SU-DHL-6 (cell line): ENCODE results near the gene CTNS.
A peak's percentile ranks its signal among the peaks of the same experiment; 100 is the strongest.

Experiments used
- H2AFZ ChIP-seq: fragments of 200-600 bp; sonication (generic); 2 replicates; pipeline ENCODE4 v1.6.1; 2014; ENCODE audit warnings: low read depth, mild to moderate bottlenecking, moderate library complexity, mixed read lengths, antibody characterized with exemption, low read length; ENCODE audit not compliant: severe bottlenecking
- H3F3A ChIP-seq: fragments of 200-600 bp; shearing (Covaris generic); 2 replicates; pipeline ENCODE4 v1.6.0; 2016; ENCODE audit warnings: antibody characterized with exemption, mild to moderate bottlenecking; ENCODE audit not compliant: insufficient read depth
- H3K27ac ChIP-seq: fragments of 200-600 bp; sonication (generic); 2 replicates; pipeline ENCODE4 v1.5.1; 2016; ENCODE audit warnings: low read depth, mild to moderate bottlenecking, low read length, moderate library complexity, mixed read lengths
- H3K27me3 ChIP-seq: fragments of 200-600 bp; sonication (generic), shearing (Covaris generic); 2 replicates; pipeline ENCODE4 v1.6.0; 2014; ENCODE audit warnings: mild to moderate bottlenecking, low read length
- H3K36me3 ChIP-seq: fragments of 200-600 bp; sonication (generic); 2 replicates; pipeline ENCODE4 v1.6.1; 2014; ENCODE audit warnings: mild to moderate bottlenecking, low read length, mixed read lengths
- H3K4me2 ChIP-seq: fragments of 300-600, 200-600 bp; shearing (Covaris generic), sonication (generic); 2 replicates; pipeline ENCODE4 v1.6.0; 2014; ENCODE audit warnings: low read length, low read depth, mild to moderate bottlenecking; ENCODE audit not compliant: poor library complexity, severe bottlenecking
- H3K4me3 ChIP-seq: fragments of 200-600 bp; sonication (generic); 2 replicates; pipeline ENCODE4 v1.5.1; 2014; ENCODE audit warnings: antibody characterized with exemption, low read length, mild to moderate bottlenecking, mixed read lengths; ENCODE audit not compliant: insufficient read depth, poor library complexity, severe bottlenecking
- H3K79me2 ChIP-seq: fragments of 200-600 bp; sonication (generic); 2 replicates; pipeline ENCODE4 v1.6.1; 2014; ENCODE audit warnings: mild to moderate bottlenecking, low read length, moderate library complexity; ENCODE audit not compliant: insufficient read depth
- H3K9ac ChIP-seq: fragments of 200-600 bp; sonication (generic); 2 replicates; pipeline ENCODE4 v1.7.0; 2014; ENCODE audit warnings: mild to moderate bottlenecking, low read length
- H3K9me2 ChIP-seq: fragments of 200-600 bp; sonication (generic); replicated peaks from 2 replicates; pipeline ENCODE4 v1.6.1; 2014; ENCODE audit warnings: low read length; ENCODE audit not compliant: insufficient read depth
- H3K9me3 ChIP-seq: fragments of 200-600 bp; sonication (generic); 2 replicates; pipeline ENCODE4 v1.6.1; 2014; ENCODE audit warnings: low read length, mixed read lengths; ENCODE audit not compliant: insufficient read depth
- H4K20me1 ChIP-seq: fragments of 200-600 bp; sonication (generic); 2 replicates; pipeline ENCODE4 v1.6.1; 2014; ENCODE audit warnings: low read depth, mild to moderate bottlenecking, antibody characterized with exemption, low read length, moderate library complexity, mixed read lengths
- CTCF ChIP-seq: fragments of 200-600 bp; sonication (generic); IDR thresholded peaks from one replicate; pipeline ENCODE4 v1.5.1; 2017; ENCODE audit warnings: antibody characterized with exemption, mild to moderate bottlenecking, low read length, moderate library complexity; ENCODE audit not compliant: insufficient read depth, poor library complexity, severe bottlenecking
- EZH2phosphoT487 ChIP-seq: fragments of 200-600 bp; sonication (generic), shearing (Covaris generic); conservative IDR thresholded peaks from 2 replicates; pipeline ENCODE4 v1.6.1; 2018; ENCODE audit warnings: mild to moderate bottlenecking, antibody characterized with exemption, low read length, moderate library complexity, mixed read lengths

The CTNS gene

DNA sequence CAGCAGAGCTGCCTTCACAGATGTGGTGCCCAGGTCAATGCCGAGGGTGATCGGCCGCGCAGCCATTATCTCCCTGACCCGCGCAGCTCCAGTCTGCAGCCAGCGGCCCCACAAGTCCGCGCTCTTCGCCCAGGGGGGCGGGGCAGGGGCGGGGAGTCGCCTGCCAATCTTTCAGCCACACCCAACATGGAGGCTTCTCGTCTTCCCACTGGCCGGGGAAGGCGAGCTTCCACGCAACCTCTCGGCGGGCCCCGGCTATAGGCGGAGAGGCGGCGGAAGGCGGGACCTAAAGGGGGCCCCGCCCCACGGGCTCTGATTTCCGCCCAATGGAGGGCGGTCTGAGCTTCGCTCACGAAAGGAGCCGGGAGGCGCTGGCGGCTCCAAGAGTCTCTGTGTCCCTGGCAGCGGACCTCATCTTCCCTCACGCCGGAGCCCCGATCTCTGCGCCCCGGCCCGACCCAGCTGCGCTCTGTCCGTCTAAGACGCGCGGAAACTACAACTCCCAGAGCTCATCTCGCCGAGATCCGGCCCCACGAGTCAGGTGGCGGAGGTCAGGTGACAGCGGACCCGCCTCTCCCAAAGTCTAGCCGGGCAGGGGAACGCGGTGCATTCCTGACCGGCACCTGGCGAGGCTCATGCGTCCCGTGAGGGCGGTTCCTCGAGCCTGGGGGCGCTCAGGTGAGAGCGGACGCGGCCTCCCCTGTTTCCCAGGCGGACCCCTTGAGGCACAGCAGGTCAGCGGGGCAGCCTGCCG lies at the start of gene CTNS, which contains the start of gene SHPK:
TSS of gene CTNS (plus strand) at position 607 of the 754 bp plus-strand sequence. CDS start 3,447 bp downstream, outside the sequence.
TSS of gene SHPK (minus strand) at position 97 of the 754 bp plus-strand sequence. CDS start at position 66, 31 bp downstream.
- peak within 1 kb of the TSS; percentile 85 for H3K27ac ChIP-seq
- no peaks in the 10 kb centered on the region for H3K9me2 ChIP-seq
- peaks cover 14% of the 10 kb centered on the region; the same call in 1 of the 2 replicates for H3K79me2 ChIP-seq
- 0 out of 2 replicates have a peak, but pooled peaks cover 4% of the 10 kb centered on the region for H3F3A ChIP-seq
- H3K4me2 ChIP-seq = peak within 1 kb of the TSS; percentile 70
- peak within 1 kb of the TSS; percentile 86 for H3K4me3 ChIP-seq
- no peaks in the 10 kb centered on the region for H3K27me3 ChIP-seq
- TF ChIP-seq CTCF (no peak), EZH2phosphoT487 (no peak)
- no peaks in the 10 kb centered on the region for H4K20me1 ChIP-seq
- no peaks in the 10 kb centered on the region for H3K36me3 ChIP-seq
- H3K9me3 ChIP-seq = no peaks in the 10 kb centered on the region
- H3K9ac ChIP-seq = peak within 1 kb of the TSS; percentile 81
- peak within 1 kb of the TSS; percentile 86 for H2AFZ ChIP-seq

DNA sequence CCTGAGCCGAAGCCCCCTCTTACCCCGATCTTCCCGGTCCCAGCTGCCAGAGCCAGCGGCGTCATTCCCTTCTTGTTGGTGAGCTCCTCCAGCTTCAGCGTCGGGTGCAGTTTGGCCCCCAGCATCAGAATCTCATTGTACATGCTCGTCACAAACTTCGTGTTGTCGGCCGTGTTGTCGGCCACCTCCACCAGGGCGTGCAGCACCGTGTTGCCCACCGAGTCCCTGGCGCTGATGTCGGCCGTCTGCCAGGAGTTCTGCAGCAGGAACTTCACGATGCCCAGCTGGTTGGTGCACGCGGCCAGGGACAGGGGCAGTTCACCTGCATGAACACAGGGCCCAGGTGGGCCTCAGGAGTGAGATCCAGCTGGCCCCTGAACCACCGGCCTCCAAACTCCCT lies 46.8 kb upstream of the CTNS start:
- Histone ChIP-seq H3K27ac (no peak overlapping the region), H3K9me2 (no peaks in the 10 kb centered on the region), H2AFZ (no peak overlapping the region), H3K4me3 (no peak overlapping the region), H3K36me3 (no peaks in the 10 kb centered on the region), H3K27me3 (no peaks in the 10 kb centered on the region), H3K79me2 (no peaks in the 10 kb centered on the region), H3K9ac (no peak overlapping the region), H3F3A (no peaks in the 10 kb centered on the region), H3K9me3 (no peaks in the 10 kb centered on the region), H4K20me1 (no peaks in the 10 kb centered on the region), H3K4me2 (no peak overlapping the region)
- no peak for TF ChIP-seq CTCF
- TF ChIP-seq EZH2phosphoT487 = no peak

GRCh38 chr17:3590231-3590630 lies 46.3 kb upstream of the CTNS start:
- Histone ChIP-seq H3K4me3 (no peak overlapping the region), H2AFZ (no peak overlapping the region), H3K9me2 (no peaks in the 10 kb centered on the region), H3K4me2 (no peak overlapping the region), H3F3A (no peaks in the 10 kb centered on the region), H3K9me3 (no peaks in the 10 kb centered on the region), H3K27me3 (no peaks in the 10 kb centered on the region), H3K9ac (no peak overlapping the region), H3K27ac (no peak overlapping the region), H4K20me1 (no peaks in the 10 kb centered on the region), H3K36me3 (no peaks in the 10 kb centered on the region), H3K79me2 (no peaks in the 10 kb centered on the region)
- TF ChIP-seq EZH2phosphoT487 = no peak
- no peak for TF ChIP-seq CTCF
